ENCODE results near the gene ZNF624.
A peak's percentile ranks its signal among the peaks of the same experiment; 100 is the strongest.

Gene ZNF624

GRCh38 chr17:16589097-16589969 is 64.3 kb downstream of the ZNF624 start:
- peak; percentile 92 for DNase-seq

GRCh38 chr17:16585796-16586195 is 67.9 kb downstream of the ZNF624 start:
- no peak for DNase-seq

DNA sequence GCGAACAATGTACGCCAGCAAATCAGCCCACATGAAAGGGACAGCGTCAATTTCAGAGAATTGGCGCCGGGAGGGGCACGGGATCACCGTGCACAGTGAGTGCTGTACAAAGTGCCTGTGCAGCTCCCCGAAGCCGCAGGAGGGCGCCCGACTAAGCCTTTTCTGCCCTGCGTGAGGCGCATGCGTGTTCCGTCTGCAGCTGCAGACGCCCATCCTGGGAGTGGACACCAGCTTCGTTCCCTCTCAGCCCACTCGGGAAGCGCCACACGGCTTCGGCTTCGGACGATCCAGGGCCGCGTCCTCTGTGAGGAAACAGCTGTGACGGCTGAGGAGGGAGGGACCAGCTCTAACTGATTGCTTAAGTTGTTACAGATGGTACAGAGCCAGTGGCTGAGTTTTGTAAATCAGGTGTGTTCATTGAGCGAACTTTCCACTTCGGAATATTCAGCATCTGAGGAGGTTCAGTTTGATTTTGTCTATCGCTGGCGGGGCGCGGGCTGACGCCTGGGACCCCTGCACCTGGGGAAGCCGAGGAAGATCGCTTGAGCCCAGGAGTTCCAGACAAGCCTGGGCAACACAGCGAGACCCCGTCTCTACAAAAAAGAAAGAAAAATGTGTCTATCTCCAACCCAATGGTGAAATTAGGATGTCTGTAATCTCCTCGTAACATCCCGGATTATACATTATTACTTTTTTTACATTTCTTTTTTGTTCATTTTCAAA is 69.2 kb downstream of the ZNF624 start:
- DNase-seq = peak; percentile 88

- DNase-seq = no peak
These were observed 69.9 kb downstream of the ZNF624 start for GRCh38 chr17:16583781-16584180.

DNA sequence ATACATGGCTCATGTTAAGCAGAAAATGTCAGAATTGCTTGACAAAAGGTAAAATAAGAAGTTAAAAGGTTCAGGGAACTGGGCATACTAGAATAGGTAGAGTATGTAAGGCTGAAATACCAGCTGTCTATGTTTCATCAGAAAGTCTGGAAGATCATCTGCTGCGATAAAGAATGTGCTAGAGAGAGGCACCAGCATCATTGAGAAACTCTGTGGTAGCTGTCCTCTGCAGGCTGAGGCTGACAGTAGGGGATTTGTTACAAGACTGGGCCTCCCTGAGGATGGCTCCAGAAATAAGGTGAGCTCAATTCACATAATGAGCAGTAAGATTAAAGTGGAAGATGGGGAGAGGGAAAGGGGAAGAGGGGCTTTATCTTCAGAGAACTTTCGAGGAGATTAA is 80.2 kb downstream of the ZNF624 start:
- no peak for DNase-seq
